ENCODE measurements around the gene CHD6. TPM values are rescaled to one million over a fixed set of nuclear protein-coding genes. Genes with fewer than 3 reads are reported as not detected.
A peak's percentile ranks its signal among the peaks of the same experiment; 100 is the strongest.

CHD6 gene
- total RNA-seq, 2 donors from 2014 or later: 40.9 to 72.0 TPM

DNA sequence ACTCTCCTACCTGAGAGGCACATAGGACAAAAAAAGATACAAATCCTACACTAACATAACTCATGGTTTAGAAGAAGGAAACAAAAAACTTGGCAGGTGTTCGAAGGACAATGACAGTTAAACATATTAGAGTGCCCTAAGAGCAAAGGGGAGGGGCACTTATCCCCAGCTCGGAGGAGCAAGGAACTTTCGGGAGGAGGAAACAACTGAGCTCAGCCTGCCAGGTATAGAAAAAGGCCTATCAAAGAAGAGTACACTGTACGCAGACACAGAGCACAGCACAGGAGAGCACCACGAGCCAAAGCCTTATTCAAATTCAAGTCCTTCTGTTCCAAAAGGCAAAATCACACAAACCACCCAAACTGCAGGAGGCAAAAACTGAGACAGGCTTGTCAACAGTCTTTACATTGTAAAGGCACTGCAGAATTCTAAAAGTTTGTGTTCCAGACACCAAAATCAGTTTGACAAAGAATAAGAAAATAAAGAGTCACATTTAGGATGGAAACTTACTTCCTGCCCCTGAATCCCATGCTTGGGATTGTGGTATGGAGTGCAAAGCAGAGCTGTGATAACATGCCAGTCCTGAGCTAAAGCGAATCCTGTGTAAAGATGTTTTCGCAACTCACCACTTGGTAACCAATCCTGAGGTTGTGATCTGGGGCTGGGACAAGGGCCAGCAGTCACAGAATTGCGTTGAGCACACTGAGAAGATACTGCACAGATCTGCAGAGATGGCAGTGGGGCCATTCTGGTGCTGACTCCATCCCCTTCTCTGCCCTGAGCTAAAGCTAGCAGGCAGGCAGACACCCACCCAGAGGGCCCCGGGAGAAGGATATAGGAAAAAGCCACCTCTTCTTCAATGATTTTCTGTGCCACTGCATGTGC, 108.6 kb downstream of the CHD6 start:
- peak overlapping the region in 1 of 2 donors; percentile 34 for H3K27ac ChIP-seq
- H3K27me3 ChIP-seq (replicated peaks; ENCODE audit: insufficient read depth): no peaks in the 10 kb centered on the region
- no peaks in the 10 kb centered on the region for H3K36me3 ChIP-seq
- H3K4me1 ChIP-seq (replicated peaks): peaks cover 8% of the 10 kb centered on the region
- intact Hi-C loops (cut with DNase I): loop anchor here (10.0 kb wide), 1 partner anchor 105 kb away; the partner anchor contains the start of gene CHD6
- 33% methylated on average over 9 of the region's 9 CpGs for WGBS
- H3K9me3 ChIP-seq: no peaks in the 10 kb centered on the region
- DNase-seq (ENCODE audit: low spot score): peak; percentile 48
- no peak overlapping the region for H3K4me3 ChIP-seq
- TF ChIP-seq POLR2A (IDR thresholded peaks at IDR 0.05) (no peak), POLR2AphosphoS5 (IDR thresholded peaks at IDR 0.05) (peak; percentile 23), CTCF (IDR thresholded peaks at IDR 0.05) (no peak)

DNA sequence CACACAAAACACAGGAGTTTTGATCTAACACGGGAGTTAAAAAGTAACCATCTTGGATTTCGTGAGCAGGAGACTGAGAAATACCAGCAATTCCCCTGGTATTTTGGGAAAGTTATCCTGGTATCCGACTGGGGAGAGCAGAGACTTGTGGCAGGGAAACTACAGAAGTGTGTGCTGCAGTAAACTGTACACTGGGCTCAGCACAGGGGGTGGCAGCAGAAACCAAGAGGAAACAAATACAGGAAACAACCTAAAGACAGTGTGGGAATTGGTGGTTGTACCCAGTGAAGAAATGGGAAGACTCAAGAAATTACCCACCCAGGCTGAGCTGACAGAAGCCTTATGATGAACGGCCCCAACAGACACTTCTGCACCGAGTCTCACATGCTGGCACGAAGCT, 109.8 kb downstream of the CHD6 start:
- no peaks in the 10 kb centered on the region for H3K36me3 ChIP-seq
- no peak overlapping the region for H3K4me3 ChIP-seq
- WGBS: 65% methylated on average over 6 of the region's 6 CpGs
- no peaks in the 10 kb centered on the region for H3K27me3 ChIP-seq (replicated peaks; ENCODE audit: insufficient read depth)
- DNase-seq (ENCODE audit: low spot score): no peak
- no peak for TF ChIP-seq POLR2A (IDR thresholded peaks at IDR 0.05)
- no peak for TF ChIP-seq CTCF (IDR thresholded peaks at IDR 0.05)
- TF ChIP-seq POLR2AphosphoS5 (IDR thresholded peaks at IDR 0.05): no peak
- intact Hi-C loops (cut with DNase I): loop anchor here (10.0 kb wide), 1 partner anchor 106 kb away; the partner anchor contains the start of gene CHD6
- H3K4me1 ChIP-seq (replicated peaks): peaks cover 8% of the 10 kb centered on the region
- no peaks in the 10 kb centered on the region for H3K9me3 ChIP-seq
- H3K27ac ChIP-seq: no peak overlapping the region

DNA sequence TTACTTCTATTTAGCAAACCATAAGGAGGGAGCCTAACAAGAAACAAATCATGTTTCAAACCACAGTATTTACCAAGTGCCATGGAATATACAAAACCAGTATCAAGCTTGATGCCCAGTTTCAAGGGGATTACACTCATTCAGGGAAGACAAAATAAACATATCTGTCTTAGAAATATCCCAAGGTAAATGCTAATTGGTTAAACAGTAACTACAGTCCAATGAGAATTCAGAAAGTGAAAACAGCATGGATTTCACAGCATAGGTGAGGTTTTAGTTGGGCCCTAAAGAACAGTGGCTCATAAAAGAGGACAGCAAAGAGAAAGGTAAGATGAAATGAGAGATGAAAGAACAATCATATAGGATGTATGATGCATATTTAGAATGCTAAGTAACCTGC, 110.3 kb downstream of the CHD6 start:
- no peaks in the 10 kb centered on the region for H3K9me3 ChIP-seq
- DNase-seq (ENCODE audit: low spot score): no peak
- TF ChIP-seq POLR2AphosphoS5 (IDR thresholded peaks at IDR 0.05) (no peak), POLR2A (IDR thresholded peaks at IDR 0.05) (no peak), CTCF (IDR thresholded peaks at IDR 0.05) (no peak)
- no peaks in the 10 kb centered on the region for H3K27me3 ChIP-seq (replicated peaks; ENCODE audit: insufficient read depth)
- intact Hi-C loops (cut with DNase I): loop anchor here (10.0 kb wide), 1 partner anchor 107 kb away; the partner anchor contains the start of gene CHD6
- H3K27ac ChIP-seq: no peak overlapping the region
- H3K4me1 ChIP-seq (replicated peaks): peaks cover 8% of the 10 kb centered on the region
- H3K36me3 ChIP-seq: no peaks in the 10 kb centered on the region
- H3K4me3 ChIP-seq: no peak overlapping the region

DNA sequence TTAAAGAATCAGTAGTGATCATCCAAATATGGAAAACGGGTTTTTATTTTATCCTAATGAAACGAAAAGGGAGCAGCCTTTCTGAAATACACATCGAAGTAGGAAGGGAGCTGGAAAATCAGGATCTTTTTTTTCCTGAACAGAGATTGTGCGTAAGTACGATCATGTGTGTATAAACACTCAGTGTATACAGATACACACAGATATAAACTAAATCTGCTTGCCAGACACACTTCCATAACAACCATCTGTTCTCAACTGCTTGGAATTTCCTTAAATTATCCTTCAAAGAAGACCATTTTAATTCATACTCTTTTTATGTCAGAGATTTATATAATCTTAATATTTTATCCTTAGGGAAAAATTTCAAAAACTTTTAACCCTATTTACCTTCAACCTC, 110.7 kb downstream of the CHD6 start:
- peaks cover 8% of the 10 kb centered on the region for H3K4me1 ChIP-seq (replicated peaks)
- no peaks in the 10 kb centered on the region for H3K9me3 ChIP-seq
- no peak overlapping the region for H3K27ac ChIP-seq
- no peak overlapping the region for H3K4me3 ChIP-seq
- 63% methylated on average over 5 of the region's 5 CpGs for WGBS
- H3K36me3 ChIP-seq: no peaks in the 10 kb centered on the region
- H3K27me3 ChIP-seq (replicated peaks; ENCODE audit: insufficient read depth): no peaks in the 10 kb centered on the region
- intact Hi-C loops (cut with DNase I): loop anchor here (10.0 kb wide), 1 partner anchor 107 kb away; the partner anchor contains the start of gene CHD6
- no peak for TF ChIP-seq POLR2AphosphoS5 (IDR thresholded peaks at IDR 0.05)
- TF ChIP-seq POLR2A (IDR thresholded peaks at IDR 0.05): no peak
- no peak for TF ChIP-seq CTCF (IDR thresholded peaks at IDR 0.05)
- DNase-seq (ENCODE audit: low spot score): no peak

Data from prostate gland (tissue), 2 donors.